ENCODE measurements around the gene JMJD6.

JMJD6 gene

DNA sequence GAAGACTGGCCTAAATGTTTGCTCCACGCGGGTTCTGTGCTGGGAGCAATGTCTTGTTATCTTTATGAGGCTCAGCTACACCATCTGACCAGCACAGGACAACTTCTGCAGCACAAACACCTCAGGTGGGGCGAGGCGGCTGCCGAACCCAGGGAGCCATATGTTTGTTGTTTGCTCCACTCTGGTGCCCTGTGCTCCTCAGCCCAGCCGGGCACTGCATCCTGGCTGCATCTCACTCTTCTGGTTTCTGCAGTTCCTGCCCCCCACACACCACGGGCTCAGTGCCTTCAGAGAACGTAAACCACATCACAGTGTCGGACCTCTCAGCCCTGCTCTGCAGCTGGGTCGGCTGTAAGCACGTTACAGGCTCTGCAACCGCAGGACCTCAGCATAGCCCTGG lies 48.1 kb downstream of the JMJD6 start:
- DNase-seq = peak; percentile 46

DNA sequence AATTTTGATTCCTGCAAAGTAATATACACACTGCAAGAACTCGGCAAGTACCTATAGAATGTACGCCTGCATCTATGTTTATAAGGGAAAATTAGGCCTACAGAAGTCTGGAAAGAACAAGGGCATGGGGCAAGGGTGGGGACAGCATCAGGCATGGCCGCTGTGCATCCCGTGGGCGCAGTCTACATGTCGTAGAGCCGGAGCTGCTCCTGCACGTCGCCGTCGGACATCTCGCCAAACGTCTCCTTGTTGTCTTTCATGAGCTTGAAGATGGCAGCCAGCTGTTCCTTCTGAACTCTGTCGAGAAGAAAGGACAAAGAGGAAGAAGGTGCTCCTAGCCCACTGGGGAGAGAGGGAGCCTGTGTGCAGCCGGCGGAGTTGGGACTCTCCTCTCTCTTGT lies 49.0 kb downstream of the JMJD6 start:
- no peak for DNase-seq

DNA sequence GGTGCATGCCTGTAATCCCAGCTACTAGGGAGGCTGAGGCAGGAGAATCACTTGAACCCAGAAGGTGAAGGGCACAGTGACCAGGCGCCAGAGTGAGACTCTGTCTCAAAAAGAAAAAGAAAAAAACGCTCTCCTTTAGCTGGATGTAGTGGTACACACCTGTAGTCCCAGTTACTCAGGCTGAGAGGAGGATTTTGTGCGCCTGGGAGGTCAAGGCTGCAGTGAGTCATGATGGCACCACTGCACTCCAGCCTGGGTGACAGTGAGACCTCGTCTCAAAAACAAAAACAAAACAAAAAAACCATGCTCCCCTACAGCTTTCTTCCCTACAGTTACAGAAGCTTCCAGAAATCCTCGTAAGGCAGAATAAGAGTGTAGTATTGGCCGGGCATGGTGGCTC lies 49.8 kb downstream of the JMJD6 start:
- DNase-seq = no peak

DNA sequence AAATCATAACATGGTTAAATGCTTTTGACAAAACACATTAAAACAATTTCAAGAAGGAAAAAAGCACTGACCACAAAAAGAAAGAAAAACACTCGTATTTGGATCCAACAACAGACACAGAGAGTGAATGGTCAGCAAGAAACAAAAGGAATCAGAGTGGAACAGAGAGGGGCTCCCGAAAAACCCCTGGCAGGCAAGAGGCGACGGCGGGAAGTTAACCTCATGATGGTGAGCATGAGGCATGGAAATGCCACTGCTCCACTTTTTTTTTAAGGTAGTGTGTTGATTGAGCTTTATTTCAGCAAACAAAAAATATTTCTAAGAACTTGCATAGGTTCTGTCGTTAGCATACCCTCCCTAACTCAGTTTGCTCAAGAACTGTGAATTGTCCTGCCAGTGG lies 50.8 kb downstream of the JMJD6 start:
- no peak for DNase-seq

DNA sequence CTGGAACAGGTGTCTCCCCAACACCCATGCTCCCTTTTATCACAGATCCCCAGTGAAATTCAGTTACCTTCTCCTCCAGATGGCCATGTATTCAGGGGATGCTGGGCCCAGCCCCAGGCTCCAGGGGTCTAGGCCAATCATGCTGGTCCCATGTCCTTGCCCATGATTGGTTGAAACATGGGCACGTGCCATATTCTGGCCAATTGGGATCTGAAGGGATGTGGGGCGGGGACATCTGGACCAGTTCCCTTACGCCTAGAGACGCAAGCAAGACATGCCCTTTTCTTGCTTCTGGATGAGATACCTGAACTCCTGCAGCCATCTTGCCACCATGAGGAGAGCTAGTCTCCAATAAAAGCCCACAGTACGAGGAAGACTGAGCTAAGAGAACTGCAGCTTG lies 51.8 kb downstream of the JMJD6 start:
- DNase-seq = no peak

DNA sequence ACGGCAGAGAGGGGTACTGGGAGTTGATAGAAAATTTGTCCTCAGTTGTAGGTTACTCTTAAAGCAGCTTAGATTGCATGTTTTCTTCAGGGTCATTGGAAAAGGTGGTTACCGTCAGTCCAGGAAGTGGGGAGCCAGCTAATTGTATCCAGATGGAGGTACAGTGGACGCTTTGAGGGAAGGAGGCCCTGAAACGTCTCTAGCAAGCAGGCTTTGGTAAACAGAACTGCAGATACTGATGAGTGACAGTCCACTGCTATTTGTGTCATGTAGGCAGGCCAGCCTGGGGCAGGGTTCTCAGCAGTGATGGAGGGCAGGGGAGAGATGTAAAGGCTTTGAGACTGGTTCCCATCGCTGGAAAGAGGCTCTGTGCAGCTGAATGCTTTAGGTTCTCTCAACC lies 52.7 kb downstream of the JMJD6 start:
- no peak for DNase-seq

DNA sequence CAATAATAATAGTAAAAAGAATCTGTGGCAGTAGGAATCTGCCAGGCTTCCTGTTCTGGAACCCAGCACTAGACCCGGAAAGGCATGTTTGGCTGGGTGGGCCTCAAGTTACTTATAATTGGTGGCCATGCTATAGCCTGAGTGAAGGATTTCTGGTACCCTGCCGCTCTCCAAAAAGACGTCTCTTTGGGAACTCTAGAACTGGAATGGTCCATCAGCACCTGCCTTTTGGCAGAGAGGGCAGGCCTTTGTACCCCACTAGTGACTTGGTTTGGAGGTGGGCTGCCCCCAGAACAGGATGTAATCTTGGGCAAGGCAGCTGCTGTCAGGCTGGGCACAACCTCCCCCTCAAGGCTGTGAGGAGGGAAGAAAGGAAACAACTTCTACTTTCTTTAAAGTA lies 53.5 kb downstream of the JMJD6 start:
- DNase-seq = no peak

DNA sequence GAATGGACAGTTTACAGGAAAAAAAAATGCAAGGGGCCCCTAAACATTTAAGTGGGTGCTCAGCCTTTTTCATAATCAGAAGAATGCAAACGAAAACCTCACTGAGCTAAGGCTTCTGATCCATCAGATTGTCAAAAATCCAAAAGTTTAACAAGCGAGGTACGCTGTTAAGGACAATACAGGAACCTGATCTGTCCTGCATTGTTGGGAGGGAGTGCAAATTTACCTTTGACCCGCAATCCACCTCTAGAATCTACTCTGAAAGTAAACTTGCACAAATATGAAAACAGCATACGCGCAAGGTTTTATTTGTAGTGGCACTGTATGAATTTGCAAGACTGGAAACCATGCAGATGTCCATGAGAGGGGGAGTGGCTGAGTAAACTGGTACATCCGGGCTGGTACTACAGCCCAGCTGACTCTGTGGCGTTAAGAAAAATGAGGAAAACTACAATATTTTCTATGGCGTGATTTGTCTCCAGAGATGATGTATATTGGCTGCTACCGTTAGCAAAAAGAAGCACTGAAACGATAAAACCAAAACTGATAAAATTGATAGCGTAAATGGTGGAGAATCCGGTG lies 54.0 kb downstream of the JMJD6 start:
- DNase-seq = no peak

DNA sequence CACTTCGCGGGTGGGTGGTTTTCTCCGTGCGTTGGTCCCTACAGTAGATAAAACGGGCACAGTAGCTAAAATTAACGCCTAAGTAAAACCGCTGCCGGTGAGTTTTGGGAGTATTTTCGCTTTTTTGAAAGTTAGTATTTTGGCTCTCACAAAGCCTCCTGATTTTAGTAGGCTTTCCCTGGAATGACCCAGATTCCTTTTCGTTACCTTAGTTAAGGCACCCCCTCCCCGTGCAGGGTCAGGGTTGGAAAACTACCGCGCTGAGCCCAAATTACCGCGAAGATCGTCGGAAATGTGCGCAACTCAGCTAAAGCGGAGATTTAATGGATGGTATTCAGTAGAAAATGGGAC lies 54.5 kb downstream of the JMJD6 start:
- no peak for DNase-seq

DNA sequence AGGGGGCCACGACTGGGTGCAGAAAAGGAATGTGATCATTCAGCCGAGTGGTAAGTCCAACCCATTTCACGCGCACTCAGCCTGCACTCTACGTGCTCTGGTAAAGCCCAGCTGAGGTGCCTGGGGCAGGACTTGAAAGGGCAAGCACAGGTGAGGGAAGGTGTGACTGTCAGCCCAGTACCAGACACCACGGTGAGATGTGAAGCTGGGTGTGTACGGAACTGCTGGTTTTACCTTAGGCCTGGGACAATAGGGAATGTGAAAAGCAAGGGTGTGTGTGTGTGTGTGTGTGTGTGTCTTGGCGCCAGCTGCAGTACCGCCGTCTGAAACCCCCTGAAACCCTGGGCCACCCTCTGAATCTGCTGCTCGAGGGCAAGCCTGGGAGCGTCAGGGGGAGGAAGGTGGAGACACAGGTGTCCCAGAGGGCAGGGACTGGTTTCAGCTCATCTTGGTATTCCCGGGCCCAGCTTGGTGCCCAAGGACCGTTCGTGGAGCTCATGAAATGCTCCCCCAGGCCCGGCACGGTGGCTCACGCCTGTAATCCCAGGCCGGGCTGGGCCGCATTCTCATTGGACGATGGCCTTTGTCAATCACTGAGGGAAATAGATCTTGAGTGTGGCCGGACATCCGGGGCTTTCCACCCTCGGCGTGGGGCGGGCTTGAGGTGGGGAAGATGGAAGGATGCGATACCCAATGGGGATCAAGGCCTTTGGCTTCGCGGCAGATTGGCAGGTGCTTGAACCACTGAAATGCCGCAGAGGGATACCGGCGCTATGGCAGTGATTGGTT lies 55.1 kb downstream of the JMJD6 start:
- DNase-seq = peak; percentile 100

DNA sequence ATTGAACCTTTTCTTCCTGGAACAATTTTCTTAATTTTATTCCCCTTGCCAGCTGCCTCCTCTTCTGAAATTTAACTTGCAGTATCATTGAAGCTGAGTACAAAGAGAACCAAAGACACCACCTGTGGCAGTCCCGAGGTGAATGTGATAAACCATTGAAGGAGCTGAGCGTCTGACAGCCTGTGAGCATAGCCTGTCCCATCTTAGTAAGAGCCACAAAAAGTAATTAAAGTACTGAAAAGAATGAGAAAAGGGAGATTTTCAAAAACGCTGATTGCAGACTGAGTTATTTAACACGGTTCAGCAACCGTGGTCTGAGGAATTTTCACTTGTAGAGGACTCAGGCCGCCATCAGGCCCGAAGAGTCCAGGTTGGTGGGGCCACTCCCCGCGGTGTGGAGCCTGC lies 55.7 kb downstream of the JMJD6 start:
- no peak for DNase-seq

DNA sequence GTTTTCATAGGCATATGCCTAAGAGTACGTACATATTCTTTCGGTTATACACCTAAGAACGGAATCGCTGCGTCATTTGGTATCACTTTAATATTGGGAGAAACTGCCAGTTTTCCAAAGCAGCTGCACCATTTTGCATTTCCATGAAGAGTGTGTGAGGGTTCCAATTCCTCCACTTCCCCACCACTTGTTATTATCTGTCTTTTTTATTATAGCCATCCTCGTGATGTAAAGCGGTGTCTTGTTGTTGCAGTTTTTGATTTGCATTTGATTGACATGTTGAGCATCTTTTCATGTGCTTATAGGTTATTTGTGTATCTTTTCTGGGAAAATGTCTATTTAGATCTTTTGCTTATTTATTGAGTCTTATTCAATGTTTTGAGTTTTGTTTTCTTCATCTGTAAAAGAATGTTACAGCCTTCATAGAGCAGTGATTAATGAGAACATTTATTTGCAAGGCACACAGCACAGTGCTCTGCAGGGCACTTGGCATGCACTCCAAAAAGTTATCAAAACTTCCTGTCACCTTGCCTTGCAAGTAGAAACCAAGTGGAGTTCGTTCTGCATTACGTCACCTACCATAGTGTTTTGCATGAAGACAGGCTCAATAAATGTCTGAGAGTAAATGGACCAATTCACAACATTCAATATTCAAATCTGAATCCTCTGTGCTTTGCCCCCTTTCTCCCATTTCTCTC lies 56.2 kb downstream of the JMJD6 start:
- DNase-seq = no peak

Data from CD4-positive, alpha-beta T cell treated with Interleukin-21 for 1 hour (primary cell).